Panc1 (cell line): ENCODE results near the gene NOVA1.

ENCODE experiments used
- CTCF ChIP-seq: fragments of 450-650 bp; IDR thresholded peaks from 2 replicates; pipeline ENCODE4 v1.5.1; 2017; ENCODE audit warnings: mild to moderate bottlenecking
- POLR2AphosphoS5 ChIP-seq: IDR thresholded peaks from 2 replicates; pipeline ENCODE4 v1.6.1; 2012; ENCODE audit warnings: mild to moderate bottlenecking, low read depth, low read length, moderate library complexity
- TCF7L2 ChIP-seq: IDR thresholded peaks from 2 replicates; pipeline ENCODE4 v1.6.1; 2011; ENCODE audit warnings: mild to moderate bottlenecking, low read depth, low read length, inconsistent platforms
- TF ChIP-seq, protein P1 (sequence below), 2 experiments: IDR thresholded peaks; 2 replicates each; pipeline ENCODE4 v1.6.1; 2011 to 2012; ENCODE audit warnings: low read depth in 2 of 2, control low read depth in 1 of 2, low read length in 1 of 2, mild to moderate bottlenecking in 1 of 2, moderate library complexity in 1 of 2; ENCODE audit not compliant: insufficient read depth in 1 of 2

GRCh38 chr14:26593357-26593756 is 4.5 kb downstream of the NOVA1 start:
- TF ChIP-seq CTCF: no peak
- TF ChIP-seq TCF7L2: no peak
- TF ChIP-seq POLR2AphosphoS5: no peak
- TF ChIP-seq, protein P1, sequence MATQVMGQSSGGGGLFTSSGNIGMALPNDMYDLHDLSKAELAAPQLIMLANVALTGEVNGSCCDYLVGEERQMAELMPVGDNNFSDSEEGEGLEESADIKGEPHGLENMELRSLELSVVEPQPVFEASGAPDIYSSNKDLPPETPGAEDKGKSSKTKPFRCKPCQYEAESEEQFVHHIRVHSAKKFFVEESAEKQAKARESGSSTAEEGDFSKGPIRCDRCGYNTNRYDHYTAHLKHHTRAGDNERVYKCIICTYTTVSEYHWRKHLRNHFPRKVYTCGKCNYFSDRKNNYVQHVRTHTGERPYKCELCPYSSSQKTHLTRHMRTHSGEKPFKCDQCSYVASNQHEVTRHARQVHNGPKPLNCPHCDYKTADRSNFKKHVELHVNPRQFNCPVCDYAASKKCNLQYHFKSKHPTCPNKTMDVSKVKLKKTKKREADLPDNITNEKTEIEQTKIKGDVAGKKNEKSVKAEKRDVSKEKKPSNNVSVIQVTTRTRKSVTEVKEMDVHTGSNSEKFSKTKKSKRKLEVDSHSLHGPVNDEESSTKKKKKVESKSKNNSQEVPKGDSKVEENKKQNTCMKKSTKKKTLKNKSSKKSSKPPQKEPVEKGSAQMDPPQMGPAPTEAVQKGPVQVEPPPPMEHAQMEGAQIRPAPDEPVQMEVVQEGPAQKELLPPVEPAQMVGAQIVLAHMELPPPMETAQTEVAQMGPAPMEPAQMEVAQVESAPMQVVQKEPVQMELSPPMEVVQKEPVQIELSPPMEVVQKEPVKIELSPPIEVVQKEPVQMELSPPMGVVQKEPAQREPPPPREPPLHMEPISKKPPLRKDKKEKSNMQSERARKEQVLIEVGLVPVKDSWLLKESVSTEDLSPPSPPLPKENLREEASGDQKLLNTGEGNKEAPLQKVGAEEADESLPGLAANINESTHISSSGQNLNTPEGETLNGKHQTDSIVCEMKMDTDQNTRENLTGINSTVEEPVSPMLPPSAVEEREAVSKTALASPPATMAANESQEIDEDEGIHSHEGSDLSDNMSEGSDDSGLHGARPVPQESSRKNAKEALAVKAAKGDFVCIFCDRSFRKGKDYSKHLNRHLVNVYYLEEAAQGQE (IDR thresholded peaks at IDR 0.05; ENCODE audit: insufficient read depth in 1 of 2, low read depth in 2 of 2, low read length in 1 of 2): no peak
